DMS53 treated with DMSO at 0.1 percent for 48 hours (cell line): ENCODE data around the gene NCOA6.

Experiments
- DNase-seq: peaks from one replicate; lab custom pipeline; 2025; ENCODE audit not compliant: unreplicated experiment; lab: John Stamatoyannopoulos, UW

Gene NCOA6

GRCh38 chr20:34825530-34826362, at the start of gene NCOA6:
TSS of gene NCOA6 (minus strand) at chr20:34825651. CDS start at chr20:34782355, 43,296 bp downstream.
- peak; percentile 49 for DNase-seq

DNA sequence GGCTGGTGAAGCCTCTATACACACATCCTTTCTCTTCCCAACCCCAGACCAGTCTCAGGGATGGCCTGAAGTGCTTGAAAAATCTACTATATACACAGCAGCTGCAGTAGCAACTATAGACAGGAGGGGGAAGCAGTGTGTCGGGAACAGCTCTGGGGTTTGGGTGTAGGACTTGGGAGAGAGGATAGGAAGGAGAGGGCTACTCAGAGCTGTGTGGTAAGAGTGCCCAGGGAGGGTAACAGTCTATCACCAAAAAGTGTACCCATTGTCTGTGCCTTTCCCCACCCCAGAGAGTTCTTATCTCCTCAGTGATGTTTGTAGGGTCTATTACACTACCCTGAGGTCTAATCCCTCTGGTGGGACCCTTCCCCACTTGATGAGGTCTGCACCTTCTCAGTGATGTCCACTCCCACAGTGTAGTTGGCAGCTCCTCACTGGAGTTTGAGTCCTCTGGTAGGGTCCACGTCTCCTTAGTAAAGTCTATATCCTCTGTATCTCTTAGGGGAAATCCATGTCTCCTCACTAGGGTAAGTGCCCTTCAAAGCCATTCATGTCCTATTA, 48.7 kb upstream of the NCOA6 start:
- peak; percentile 87 for DNase-seq

DNA sequence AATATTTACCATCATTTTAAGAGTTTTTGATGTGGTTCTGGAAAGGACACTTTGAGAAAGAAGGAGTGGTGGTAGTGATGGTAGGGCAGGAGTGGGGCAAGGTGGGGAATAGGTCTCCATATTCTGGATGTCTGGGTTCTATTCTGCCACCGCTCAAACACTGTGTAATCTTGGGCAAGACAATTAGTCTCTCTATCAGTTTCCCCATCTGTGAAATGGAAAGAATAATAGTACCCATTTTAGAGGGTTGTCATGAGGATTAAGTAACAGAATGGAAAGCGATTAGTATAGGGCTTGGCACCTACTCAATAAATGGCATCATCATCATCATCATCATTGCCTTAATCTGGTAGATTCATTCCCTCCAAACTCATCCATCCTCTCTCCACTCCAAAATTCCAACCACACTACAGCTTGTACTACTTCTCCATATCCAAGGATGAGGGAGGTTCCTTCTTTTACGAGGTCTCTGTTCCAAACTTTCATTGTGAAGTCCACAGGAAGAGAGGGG, 48.2 kb upstream of the NCOA6 start:
- DNase-seq, result no peak

DNA sequence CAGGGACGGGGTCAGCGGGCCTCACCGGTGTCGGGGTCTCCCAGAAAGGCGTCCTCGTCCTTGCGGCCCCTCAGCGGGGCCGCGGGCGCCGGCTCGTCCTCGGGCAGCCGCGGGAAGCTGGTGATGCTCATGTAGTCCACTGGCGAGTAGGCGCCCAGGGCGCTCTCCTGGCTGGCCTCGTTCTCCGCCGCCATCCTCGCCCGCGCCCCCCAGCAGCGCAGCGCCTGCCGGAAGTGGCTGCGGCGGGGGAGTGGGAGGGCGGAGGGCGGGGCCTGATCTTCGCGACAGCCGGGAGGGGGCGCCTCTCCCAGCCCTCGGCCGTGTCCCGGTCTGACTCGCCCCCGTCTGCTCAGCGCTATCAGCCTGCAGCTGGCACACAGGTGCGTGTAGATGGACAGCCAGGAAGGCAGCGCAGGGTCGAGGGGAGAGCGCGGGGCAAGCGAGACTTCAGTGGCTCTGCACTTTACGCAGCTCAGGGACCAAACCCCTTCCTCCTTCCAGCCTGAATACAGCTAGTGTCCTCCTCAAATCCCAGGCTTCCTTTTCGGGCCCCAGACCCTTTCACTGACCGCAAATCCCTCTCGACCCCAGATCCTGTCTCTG, 47.3 kb upstream of the NCOA6 start, which contains the start of gene GGT7:
GGT7 (minus strand) TSS at position 235 of the 603 bp plus-strand sequence; CDS start at position 194, 41 bp downstream.
- DNase-seq, result peak; percentile 65

- DNase-seq, result no peak
Measured at GRCh38 chr20:34871966-34872621, 46.6 kb upstream of the NCOA6 start.

DNA sequence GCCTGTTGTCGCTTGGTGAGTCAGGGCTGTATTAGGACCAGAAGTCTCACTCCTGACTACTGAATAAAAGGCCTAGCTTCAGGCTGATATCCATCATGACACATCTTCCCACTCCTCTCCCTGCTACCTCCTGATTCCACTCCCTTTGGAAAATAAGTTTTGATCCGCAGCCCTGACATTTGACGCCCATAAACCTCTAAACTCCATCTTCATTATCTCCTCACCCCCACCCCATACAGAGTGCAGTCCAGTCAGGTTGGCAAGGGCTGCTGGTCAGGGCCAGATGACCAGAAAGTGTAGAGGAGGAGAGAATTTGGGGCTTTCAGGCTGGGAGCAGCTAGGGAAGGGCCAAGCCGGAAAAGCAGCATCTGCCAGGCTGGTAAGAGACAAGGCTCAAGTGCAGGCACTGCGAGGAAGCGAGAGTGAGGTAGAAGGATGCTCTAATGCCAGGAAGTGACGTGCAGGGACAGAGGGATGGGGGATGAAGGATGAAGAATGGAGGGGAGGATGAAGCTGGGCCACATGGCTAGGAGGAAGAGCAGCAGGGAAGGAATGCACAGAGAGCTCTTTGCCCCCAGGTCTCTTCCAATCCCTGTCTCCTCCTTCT, 46.0 kb upstream of the NCOA6 start:
- DNase-seq, result no peak

- DNase-seq, result no peak
Measured at GRCh38 chr20:34864216-34864615, 38.8 kb upstream of the NCOA6 start.

DNA sequence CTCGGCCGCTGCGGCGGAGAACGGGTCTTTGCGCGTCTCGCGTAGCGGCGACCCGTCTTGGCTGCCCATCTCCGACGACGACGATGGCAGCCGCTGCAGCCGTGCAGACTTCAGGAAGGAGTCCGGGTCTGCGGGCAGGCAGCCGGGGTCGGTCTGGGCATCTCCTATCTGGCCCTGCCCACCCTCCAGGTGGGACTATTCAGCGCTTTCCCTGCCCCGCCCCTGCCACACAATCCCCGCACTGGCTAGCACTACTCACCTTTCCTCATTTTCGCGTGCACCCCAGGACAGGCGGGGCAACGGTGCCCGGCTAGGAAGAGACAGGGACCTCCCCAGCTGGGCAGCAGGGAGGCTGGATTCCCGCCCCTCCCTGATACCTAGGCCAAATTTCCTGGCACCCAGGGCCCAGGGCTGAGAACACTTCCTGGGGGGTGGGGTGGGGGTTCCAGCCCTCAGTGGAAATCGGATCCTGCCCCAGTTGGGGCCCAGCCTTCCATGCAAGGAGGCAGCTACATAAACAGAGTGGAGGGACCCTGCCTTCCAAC, 38.0 kb upstream of the NCOA6 start:
- DNase-seq, result no peak

- DNase-seq, result no peak
Measured at GRCh38 chr20:34862724-34863123, 37.3 kb upstream of the NCOA6 start.

- DNase-seq, result peak; percentile 78
Measured at GRCh38 chr20:34861386-34862084, 36.1 kb upstream of the NCOA6 start.

GRCh38 chr20:34859826-34860545, 34.5 kb upstream of the NCOA6 start:
- no peak for DNase-seq

- DNase-seq, result no peak
Measured at GRCh38 chr20:34859367-34859766, 33.9 kb upstream of the NCOA6 start.

DNA sequence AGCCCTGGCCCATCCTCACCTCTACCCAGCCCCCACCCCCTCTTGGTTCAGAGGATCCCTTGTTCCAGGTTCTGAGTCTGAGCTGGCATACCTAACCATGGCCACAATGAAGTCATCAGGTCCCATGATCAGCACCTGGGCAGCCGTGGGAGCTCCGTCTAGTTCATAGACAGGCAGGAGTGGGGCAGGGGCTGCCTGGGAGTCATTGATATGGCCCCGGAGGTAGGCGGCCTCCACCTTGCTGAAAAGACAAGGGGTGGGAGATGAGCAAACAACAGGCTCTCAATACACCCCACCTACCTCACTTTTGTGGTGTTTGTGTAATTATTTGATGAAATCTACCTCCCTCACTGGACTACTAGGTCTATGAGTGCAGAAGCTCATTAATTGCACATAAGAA, 26.8 kb upstream of the NCOA6 start:
- DNase-seq, result no peak

DNA sequence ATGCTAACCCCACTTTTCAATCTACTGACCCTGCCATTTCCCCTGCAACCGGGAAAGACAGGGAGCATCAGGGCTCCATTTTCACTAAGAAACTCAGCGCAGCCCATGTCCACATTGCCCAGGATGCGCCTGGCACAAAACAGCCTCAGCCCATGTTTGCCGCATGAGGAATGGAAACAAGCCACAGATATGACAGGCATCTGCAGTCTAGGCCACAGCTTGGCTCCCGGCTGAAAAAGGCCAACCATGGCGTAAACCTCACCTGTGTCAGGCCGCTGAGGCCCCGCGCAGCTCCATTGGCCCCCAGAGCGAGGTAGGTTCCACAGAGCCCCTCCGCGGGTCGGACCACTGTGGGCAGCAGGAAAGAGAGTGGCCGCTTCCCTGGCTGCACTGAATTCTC, 25.5 kb upstream of the NCOA6 start:
- DNase-seq, result no peak

- no peak for DNase-seq
Measured at GRCh38 chr20:34849778-34850177, 24.3 kb upstream of the NCOA6 start.

- no peak for DNase-seq
Measured at GRCh38 chr20:34848597-34848996, 23.1 kb upstream of the NCOA6 start.

DNA sequence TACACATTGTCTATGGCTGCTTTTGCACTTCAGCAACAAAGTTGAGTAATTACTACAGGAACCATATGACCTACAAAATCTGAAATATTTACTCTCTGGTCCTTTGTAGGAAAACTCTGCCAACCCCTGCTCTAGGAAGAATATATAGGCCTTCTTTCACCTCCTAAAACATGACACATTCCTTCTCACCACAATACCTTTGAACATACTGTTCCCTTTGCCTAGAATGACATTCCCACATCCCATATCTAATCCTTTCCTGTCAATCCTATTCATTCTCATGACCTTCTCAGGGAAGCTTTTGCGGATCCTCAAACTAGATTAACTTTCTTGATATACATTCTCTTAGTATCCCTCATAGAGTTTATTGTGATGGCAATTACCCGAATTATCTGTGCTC, 18.0 kb upstream of the NCOA6 start:
- DNase-seq, result no peak

GRCh38 chr20:34842143-34842542, 16.7 kb upstream of the NCOA6 start:
- DNase-seq, result no peak

DNA sequence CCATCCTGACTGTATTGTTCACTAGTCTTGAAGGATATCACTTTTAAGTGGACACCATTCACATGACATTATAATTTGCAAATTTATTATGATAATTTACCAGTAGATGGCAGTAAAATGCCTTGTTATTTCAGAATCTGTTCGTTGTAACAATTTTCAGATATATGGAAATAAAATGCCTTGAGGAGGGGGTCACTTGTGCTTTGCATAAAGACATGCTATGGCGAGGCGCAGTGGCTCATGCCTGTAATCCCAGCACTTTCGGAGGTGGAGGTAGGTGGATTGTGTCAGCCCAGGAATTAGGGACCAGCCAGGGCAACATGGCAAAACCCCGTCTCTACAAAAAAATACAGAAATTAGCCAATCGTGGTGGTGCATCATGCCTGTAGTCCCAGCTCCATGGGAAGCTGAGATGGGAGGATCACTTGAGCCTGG, 9.0 kb upstream of the NCOA6 start:
- peak; percentile 49 for DNase-seq
